D721Med (cell line): ENCODE measurements around the gene DLGAP1.

Source experiments
- DNase-seq: peaks from one replicate; pipeline ENCODE4 v3.0.0; 2011; ENCODE audit warnings: low spot score; ENCODE audit not compliant: insufficient read length
- FAIRE-seq: peaks from 2 replicates; lab custom pipeline; 2011; peaks lifted over from hg19 to GRCh38; lab: Jason Lieb, UNC
- TF ChIP-seq, protein P1 (sequence below): IDR thresholded peaks from 2 replicates; pipeline ENCODE4 v1.5.1; 2012; ENCODE audit warnings: mild to moderate bottlenecking, control low read depth; ENCODE audit not compliant: insufficient read depth; ENCODE audit errors: missing control alignments

The DLGAP1 gene

GRCh38 chr18:3541549-3542386 is 913.3 kb downstream of the DLGAP1 start:
- no peak for FAIRE-seq
- TF ChIP-seq, protein P1, sequence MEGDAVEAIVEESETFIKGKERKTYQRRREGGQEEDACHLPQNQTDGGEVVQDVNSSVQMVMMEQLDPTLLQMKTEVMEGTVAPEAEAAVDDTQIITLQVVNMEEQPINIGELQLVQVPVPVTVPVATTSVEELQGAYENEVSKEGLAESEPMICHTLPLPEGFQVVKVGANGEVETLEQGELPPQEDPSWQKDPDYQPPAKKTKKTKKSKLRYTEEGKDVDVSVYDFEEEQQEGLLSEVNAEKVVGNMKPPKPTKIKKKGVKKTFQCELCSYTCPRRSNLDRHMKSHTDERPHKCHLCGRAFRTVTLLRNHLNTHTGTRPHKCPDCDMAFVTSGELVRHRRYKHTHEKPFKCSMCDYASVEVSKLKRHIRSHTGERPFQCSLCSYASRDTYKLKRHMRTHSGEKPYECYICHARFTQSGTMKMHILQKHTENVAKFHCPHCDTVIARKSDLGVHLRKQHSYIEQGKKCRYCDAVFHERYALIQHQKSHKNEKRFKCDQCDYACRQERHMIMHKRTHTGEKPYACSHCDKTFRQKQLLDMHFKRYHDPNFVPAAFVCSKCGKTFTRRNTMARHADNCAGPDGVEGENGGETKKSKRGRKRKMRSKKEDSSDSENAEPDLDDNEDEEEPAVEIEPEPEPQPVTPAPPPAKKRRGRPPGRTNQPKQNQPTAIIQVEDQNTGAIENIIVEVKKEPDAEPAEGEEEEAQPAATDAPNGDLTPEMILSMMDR: no peak

GRCh38 chr18:3540805-3541548 is 914.1 kb downstream of the DLGAP1 start:
- DNase-seq (no peak), FAIRE-seq (no peak)
- TF ChIP-seq, protein P1: no peak

More at GRCh38 chr18:3541549-3542386, 913.3 kb downstream of the DLGAP1 start:
- no peak for DNase-seq

- DNase-seq: no peak
- TF ChIP-seq, protein P1: no peak
- no peak for FAIRE-seq
Measured at GRCh38 chr18:3538954-3539617, 916.0 kb downstream of the DLGAP1 start.

GRCh38 chr18:3538456-3538855 is 916.7 kb downstream of the DLGAP1 start:
- TF ChIP-seq, protein P1: no peak
- FAIRE-seq (no peak), DNase-seq (no peak)

- DNase-seq (no peak), FAIRE-seq (no peak)
- TF ChIP-seq, protein P1: no peak
Measured at GRCh38 chr18:3530807-3531206, 924.3 kb downstream of the DLGAP1 start.

DNA sequence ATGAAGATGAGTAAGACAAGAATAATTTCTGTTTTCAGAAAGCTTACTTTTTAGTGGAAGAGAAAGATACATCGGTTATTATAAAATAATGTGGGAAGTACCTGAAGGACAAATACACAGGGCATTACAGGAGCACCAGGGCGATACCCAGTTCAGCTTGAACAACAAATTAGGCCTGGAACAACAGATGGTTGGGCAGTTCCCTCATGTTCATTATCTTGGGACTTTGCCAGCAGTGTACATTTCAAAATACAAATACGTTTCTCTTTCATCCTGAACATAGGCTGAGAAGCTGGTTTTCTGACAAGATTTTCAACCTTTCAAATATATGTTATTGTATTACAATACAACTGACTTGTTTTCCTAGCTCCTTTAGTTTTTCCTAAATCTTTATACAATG is 925.5 kb downstream of the DLGAP1 start:
- FAIRE-seq: no peak
- no peak for DNase-seq
- TF ChIP-seq, protein P1: no peak
